Superior temporal gyrus (tissue), 1 donor: Measurements from ENCODE around the gene SMIM26.
"Not testable (repeated sequence)": the region's sequence is repeated elsewhere in the genome, so short reads cannot be mapped to it uniquely, and the experiment has no call there.

ENCODE experiments used
- DNase-seq: peaks from one replicate; pipeline ENCODE4 v3.0.0-alpha.2; 2016; ENCODE audit errors: extremely low spot score

The SMIM26 gene, protein sequence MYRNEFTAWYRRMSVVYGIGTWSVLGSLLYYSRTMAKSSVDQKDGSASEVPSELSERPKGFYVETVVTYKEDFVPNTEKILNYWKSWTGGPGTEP

DNA sequence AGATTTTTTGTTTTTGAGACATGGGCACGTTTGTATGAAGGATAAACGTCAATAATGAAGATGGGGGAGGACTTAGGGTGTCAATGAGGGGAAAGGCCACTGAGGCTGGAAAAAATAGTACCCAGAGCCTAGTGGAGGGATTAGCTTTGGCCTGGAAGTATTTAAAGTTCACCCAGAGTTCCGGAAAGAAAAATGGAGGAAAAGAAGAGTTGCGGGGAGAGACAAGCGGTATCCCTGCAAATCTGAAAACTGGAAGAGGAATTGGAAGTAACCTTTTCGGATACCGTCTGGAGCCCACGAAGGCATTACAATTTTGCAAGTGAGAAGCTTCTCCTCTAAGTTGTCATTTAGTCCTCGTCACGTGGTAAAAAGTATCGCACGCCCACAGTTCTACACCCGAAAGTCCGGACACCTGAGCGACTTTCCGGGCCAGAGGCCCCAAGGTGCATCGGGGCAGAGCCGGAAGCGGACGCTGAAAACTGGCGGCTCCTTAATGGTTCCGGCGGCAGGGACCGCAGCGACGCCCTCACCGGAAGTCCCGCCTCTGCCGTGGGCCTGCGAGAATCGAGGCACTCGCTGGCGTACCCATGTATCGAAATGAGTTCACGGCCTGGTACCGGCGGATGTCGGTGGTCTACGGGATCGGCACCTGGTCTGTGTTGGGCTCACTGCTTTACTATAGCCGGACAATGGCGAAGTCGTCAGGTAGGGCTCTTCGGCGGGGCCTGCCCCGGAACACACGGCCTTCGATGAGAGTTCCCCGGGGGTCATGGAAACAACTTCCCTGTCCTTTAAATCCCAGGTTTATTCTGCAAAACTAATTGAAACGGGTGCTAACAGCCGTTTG, at the start of gene SMIM26:
Gene SMIM26, plus strand, starts transcription at position 541 of the 847 bp plus-strand sequence. Its CDS starts 47 bp downstream, at position 588.
- DNase-seq = peak; percentile 93

DNA sequence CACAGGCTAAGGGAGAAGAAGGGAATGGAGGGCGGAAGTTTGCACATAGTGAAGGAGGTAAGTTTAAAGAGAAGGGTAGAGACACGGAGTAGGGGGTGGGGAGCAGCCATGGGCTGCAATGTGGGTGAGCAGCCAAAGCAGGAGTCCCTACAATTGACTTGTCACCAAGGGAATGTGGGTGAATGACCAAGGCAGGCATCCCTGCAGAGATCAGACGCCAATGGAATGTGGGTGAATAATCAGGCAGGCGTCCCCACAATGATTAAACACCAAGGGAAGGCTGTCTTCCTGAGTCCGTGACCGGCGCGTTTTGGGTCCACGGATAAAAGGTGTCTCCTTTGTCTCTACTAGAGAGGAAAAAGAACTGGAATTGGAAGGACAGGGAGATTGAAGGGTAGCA, 45.2 kb upstream of the SMIM26 start:
- not testable (repeated sequence) for DNase-seq

DNA sequence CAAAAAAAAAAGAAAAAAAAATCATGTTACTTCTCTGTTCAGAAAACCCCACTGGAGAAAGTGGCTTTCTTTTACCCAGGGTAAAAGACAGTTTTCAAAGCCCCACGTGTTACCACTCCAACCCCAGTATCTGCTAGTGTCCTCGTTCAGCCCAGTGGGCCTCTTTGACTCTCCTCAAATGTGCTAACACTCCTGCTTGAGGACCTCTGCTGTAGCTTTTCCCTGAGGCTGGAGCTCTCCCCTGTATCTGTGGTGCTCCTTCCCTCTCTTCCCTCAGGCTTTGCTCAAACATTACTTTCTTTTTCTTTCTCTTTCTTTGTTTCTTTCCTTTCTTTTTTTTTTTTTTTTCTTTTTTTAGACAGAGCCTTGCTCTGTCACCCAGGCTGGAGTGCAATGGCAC, 44.2 kb upstream of the SMIM26 start:
- no peak for DNase-seq

DNA sequence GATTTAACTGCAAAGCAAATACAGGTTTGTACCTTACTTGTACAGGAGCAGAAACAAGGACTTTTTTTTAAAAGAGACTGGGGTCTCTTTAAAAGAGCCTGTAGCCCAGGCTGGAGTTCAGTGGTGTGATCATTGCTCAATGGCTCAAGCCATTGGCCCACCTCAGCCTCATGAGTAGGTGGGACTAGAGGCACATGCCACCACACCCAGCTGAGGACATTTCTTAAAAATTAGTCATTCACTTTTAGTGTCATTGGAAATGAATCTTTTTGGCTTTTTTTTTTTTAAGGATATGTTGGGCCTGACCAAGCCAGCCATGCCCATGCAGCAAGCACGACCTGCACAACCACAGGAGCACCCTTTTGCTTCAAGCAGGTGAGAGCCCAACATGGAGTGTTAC, 42.6 kb upstream of the SMIM26 start:
- DNase-seq = no peak

DNA sequence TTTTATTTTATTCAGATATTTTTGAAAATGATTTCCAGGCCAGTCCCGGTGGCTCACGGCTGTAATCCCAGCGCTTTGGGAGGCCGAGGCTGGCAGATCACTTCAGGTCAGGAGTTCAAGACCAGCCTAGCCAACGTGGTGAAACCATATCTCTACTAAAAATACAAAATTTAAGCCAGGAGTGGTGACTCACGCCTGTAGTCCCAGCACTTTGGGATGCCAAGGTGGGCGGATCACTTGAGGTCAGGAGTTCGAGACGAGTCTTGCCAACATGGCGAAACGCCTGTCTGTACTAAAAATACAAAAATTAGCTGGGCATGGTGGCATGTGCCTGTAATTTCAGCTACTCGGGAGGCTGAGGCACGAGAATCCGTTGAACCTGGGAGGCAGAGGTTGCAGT, 40.5 kb upstream of the SMIM26 start:
- not testable (repeated sequence) for DNase-seq

DNA sequence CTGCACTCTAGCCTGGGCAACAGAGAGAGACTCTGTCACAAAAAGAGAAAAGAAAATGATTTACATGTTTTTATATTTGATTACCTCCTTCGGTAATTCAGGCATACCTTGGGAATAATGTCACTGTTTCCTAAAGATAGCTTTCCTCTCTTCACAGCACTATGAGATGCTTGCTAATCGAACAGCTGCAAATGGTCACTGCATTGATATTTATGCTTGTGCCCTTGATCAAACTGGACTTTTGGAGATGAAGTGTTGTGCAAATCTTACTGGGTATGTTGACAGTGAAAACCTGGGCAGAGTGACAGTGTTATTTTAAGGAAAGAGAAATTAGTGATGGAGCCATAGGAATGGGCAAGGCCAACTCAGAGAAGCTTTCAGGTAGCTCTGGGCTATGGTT, 39.9 kb upstream of the SMIM26 start:
- no peak for DNase-seq

DNA sequence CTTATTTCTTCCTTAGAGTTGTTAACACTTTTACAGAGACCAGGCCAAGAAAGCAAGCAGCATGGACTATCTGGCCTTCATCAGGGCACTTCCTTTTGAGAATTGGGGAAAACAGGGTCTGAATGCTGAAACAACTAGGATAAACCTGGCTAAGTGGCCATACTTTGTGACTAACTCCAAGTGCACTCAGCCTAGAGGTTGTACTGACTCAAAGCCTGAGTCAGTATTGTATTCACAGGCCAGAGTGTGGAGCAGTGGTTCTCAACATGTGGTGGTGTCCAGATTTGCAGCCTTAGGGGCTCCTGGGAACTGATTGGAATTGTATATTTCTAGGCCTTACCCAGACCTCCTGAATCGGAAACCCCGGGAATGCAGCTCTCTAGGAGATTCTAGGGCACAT, 39.4 kb upstream of the SMIM26 start:
- no peak for DNase-seq

DNA sequence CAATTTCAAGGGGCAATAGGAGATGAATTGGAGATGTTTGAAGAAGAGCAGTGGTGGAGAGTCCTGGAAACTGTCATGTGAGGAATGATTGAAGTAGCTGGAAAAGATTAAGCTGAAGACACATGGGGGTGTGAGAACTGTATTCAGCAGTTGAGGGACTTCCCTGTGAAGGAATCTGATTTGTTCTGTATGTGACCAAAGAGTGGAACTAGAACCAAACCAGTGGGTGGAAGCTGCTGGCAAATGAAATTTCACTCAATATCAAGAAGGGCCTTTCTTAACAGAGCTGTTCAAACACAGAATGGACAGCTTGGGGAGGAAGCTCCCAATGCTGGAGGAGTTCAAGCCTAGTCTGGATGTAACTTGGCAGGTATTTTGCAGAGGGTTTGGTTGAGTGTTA, 38.2 kb upstream of the SMIM26 start:
- no peak for DNase-seq

DNA sequence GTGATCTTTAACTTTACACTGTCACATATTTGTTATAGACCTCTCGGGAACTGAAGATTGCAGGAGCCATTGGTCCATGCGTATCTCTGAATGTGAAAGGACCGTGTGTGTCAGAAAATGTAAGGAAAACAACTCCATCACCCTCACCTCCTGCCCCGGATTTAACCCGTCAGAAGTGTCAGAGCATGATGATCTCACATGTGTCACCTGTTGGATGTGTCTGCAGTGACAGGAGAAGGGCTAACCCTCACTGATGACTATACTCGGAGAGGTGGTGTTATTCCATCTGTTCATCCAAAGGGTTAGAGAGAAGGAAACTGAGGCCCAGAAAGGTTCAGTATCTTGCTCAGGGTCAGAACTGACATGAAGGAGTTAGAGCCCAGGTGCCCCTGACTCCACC, 34.6 kb upstream of the SMIM26 start:
- DNase-seq = no peak

DNA sequence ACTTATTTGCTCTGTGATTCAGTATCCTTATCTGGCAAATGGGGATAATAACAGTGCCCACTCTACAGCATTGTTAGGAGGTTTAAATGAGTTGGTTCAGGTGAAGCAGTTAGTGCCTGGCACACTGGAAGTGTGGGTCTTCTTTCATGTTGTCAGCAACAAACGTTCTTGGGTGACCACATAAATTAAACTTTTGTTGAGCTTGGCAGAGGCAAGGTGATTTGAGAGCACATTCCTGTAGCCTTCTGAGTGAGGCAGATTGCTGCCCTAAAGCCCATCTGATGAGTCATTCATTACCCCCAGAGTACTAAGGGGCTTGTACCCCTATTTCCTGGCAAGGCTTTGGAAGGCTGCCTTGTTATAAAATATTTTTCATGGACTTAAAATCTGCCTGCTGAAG, 33.7 kb upstream of the SMIM26 start:
- no peak for DNase-seq

DNA sequence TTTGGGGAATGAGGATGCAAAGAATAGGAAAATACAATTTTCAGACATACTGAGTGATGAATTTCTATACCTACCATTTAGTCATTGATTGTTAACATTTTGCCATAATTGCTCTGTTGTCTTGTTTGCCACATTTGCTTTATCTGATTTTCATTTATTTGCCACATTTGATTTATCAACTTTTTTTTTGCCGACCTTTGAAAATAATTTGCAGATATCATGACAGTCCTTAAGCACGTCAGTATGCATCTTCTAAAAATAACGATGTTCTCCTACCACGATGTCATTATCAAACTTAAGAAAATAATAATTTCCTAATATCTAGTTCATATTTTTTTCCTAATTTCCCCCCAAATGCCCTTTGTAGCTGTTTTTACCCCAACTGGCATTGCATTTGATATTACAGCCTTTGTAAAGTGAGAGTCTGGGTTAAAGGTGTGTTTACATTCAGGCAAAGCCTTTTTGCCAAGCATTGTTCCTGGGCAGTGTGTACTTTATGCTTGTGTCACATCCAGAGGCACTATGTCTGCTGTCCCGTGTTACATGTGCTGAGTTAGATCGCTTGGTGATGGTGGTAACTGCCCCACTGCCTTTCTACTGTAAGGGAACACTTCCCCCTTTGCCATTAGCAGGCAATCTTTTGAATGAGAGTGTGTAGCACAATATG, 33.1 kb upstream of the SMIM26 start:
- DNase-seq = no peak

DNA sequence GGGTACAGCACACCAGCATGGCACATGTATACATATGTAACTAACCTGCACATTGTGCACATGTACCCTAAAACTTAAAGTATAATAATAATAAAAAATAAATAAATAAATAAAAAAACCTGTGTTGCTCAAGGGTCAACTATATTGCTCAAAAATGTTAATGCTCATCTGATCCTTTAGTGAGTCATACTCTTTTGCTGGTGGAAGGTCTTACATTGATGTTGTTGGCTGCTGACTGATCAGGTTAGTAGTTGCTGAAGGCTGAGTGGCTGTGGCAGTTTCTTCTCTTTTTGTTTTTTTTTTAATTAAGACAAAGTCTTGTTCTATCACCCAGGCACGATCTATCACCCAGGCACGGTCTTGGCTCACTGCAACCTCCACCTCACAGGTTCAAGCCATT, 29.6 kb upstream of the SMIM26 start:
- DNase-seq = no peak

DNA sequence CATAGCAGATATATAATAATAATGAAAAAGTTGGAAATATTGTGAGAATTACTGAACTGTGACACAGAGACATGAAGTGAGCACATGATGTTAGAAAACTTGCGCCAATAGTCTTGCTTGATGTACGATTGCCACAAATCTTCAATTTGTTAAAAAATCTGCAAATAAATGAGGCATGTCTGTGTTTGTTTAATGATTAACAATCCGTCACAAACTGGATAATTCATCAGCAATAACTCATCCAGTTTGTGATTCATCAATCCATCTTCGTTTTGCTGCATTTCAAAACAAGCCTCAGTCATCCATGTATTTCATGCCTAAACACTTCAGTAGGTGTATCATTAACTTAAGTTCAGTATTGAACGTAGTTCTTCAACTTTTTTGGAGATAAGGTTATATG, 25.5 kb upstream of the SMIM26 start:
- DNase-seq = no peak

DNA sequence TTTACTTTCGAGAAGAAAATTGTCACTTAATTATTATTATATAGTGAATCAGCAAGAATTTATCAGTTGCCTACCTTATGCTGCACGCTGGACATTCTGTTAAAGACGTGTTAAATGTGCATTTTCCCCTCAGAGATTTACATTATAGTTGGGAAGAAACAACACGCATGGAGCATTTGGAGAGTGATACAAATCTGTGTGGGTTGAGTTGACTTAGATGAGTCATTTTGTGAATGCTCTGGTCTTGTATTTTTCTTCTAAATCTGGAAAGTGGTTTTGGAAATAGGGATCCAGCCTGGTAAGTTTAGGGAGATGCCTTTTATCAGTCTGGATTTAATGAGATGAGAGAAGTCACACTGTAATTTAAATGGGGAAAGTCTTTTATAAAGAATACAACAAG, 24.0 kb upstream of the SMIM26 start:
- DNase-seq = peak; percentile 31

DNA sequence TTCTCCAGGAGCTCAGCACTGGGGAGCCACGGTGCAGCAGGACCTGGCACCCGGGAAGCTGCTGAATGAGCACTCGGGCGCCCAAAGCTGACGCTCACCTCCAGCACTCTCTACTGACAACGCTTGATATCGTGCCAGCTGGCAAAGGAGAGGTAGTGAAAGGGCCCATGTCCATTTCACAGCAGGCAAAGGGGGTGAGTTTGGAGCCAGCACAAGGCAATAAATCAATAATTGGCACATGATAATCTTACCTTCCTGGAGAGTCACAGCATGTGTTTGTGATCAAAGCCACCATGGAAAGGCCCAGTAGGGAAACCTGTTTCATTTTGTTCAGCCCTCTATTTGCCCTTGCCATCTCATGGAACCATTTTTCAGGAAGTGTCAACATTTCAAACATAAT, 23.3 kb upstream of the SMIM26 start:
- no peak for DNase-seq

DNA sequence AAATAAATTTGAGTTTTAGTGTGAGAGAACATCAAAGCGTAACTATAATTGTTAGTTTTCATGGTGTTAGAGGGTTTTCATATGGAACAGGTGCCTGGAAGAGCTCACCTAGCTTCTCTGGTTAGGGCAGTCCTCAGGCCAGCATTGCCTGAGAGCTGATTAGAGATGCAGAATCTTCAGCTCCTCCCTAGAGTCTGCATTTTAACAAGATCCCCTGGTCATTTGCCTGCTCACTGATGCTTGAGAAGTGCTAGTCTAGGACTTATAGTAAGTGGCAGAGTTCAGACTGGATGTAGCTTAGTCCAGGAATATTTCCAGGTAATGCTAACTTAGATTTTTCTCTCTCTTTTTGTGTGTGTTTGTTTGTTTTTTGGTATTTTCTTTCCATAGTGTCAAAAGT, 21.7 kb upstream of the SMIM26 start:
- DNase-seq = no peak

DNA sequence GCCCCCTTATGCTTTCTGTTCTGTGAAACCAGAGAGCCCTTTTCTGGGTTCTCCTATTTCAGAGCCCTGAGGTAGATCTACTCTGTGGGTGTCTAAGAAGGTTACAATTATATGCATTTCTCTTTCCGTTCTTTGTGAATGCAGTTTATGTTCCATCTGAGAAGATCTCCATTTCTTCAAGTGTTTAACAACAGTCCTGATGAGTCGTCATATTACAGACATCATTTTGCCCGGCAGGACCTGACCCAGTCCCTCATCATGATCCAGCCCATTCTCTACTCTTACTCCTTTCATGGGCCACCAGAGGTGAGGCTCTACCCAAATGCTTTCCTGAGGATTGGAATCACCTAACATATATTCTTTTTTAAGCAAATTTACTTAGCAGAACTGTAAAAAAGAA, 18.8 kb upstream of the SMIM26 start:
- no peak for DNase-seq

DNA sequence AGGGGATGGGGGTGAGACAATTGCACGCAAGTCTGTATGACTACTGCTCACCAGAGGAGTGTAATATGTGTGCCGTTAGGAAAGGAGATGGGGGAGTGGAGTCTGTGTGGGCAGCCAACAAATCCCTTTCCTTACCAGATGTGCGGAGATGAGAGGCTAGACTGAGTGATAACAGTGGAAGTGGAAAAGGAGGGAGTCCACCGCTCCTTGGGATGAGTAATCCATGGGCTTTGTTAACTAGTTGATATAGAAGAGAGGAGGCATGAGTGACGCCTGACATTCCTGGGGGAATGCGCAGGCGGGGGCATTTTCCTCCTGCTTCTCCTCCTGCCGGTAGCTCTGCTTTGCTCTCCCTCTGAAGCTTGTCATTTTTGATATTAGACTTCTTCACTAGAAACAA, 13.5 kb upstream of the SMIM26 start:
- no peak for DNase-seq

DNA sequence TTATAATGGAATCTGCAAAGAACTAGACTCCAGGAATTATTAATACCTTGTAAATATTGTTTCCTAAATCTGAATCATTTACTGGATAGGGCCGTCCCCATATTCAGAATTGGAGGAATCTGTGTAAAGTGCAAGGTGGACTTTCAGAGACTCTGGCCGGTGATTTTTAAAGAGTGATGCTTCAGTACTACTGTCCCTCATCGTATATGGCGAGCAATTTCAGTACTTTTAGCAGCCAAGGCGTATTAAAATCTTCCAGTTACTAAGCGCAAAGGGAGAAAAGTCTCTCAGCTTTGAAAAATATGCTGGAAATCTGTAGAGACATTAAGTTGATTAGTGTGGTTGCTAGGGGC, 483 bp downstream of the SMIM26 start:
- DNase-seq = no peak

DNA sequence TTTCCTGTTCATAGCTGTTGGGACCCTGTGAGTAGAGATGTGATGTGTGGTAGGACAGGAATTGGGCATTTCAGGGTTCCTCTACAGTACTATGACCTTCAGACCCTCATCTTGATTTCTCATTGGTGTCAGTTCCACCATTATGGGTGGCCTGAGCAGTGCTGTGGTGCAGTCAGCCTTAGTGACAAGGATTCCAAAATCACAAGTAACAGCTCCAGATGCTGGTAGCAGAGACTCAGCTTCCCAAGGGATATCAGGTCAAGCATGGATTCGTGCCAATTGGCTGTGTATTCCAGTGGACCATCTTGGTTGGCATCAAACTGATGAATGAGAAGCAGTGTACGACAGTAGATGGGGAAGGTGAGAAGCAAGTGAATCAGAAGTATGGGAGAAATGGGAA, 3.8 kb downstream of the SMIM26 start:
- DNase-seq = no peak

DNA sequence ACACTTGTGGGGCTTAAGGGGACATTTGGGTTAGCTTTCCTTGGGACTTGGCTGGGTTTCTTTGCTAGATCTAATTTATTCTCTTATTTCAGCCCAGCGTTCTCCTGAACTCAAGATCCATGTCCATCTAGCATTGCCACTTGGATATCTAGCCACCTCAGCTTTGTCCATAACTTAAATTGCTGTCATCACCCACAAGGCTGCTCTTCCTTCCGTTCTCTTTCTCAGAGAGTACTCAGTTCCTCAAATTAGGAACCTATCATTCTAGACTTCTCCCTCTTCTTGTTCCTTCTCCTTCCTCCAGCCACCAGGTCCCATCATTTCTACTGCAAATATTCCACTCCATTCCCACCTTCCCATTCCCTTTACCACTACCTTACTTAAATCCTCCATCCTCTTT, 4.3 kb downstream of the SMIM26 start:
- DNase-seq = no peak

DNA sequence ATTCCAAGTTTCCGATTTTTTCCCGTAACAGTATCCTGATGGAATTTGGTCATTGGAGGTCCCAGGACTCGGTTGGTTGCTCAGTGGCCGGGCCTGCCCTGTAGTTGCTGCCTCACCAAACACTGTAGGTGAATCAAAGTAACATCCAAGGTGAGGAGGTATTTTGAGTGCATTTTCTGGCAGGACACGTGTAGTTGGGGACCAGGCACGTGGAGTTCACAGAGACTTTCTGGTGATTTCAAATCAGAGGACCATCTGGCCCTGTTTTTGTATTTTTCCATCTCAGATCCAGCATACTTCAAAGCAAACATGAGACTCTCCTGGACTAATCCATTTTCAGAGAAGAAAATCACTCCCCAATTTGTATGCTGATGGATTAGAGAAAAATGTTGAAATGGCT, 10.7 kb downstream of the SMIM26 start:
- no peak for DNase-seq

DNA sequence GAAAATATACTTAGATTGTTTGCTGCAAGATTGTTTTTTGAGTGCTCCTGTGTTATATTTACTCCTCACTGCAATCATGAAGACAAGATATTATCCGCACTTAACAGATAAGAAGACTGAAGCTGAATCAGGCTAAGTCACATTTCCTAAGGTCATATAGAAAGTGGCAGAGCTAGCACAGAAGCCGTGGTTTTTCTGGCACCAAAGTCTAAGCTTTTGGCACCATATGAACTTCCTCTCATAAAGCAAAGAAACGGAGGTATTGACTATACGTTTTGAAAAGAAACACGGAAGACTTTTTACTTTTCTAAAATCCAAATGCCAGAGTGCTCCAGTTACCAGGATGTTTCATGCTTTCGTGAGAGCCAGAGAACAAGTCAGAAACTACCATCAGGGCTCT, 11.3 kb downstream of the SMIM26 start:
- DNase-seq = no peak
